Upper lobe of right lung (tissue), 1 donor: ENCODE results near the gene STX7. TPM values are rescaled to one million over a fixed set of nuclear protein-coding genes. Genes with fewer than 3 reads are reported as not detected.
"Not testable (repeated sequence)": the region's sequence is repeated elsewhere in the genome, so short reads cannot be mapped to it uniquely, and the experiment has no call there.

ENCODE experiments used
- ATAC-seq: fragments of 200-7000 bp; cut with Tn5 transposase; one replicate; pipeline ENCODE4 v1.9.1; 2020; ENCODE audit warnings: mild to moderate bottlenecking, moderate library complexity
- DNase-seq: peaks from one replicate; pipeline ENCODE4 v3.0.0-alpha.2; 2020
- H3K27ac ChIP-seq: fragments of 200-600 bp; one replicate; pipeline ENCODE4 v1.8.0; 2022
- H3K27me3 ChIP-seq: fragments of 200-600 bp; one replicate; pipeline ENCODE4 v1.8.0; 2022; ENCODE audit warnings: mild to moderate bottlenecking
- H3K36me3 ChIP-seq: fragments of 200-600 bp; one replicate; pipeline ENCODE4 v1.8.0; 2022
- H3K4me1 ChIP-seq: fragments of 200-600 bp; one replicate; pipeline ENCODE4 v1.8.0; 2022
- H3K4me3 ChIP-seq: fragments of 200-600 bp; one replicate; pipeline ENCODE4 v1.8.0; 2022; ENCODE audit warnings: mild to moderate bottlenecking
- H3K9me3 ChIP-seq: fragments of 200-600 bp; one replicate; pipeline ENCODE4 v1.8.0; 2022
- intact Hi-C: fragments of 100-400 bp; cut with DNase I; formaldehyde crosslinking; loops from one replicate; pipeline ENCODE4 v1.11.0; 2022
- total RNA-seq: library from RNA; stranded (reverse); fragmentation: NEBNext Ultra II Directional; extraction: Animal tissue kit (Norgen Biotek cat#: 25700); gene quantifications from one replicate; pipeline ENCODE4 v1.2.1, GENCODE V29; 2021
- TF ChIP-seq, protein P1 (sequence below): fragments of 200-600 bp; IDR thresholded peaks from one replicate; pipeline ENCODE4 v1.8.0; 2022; ENCODE audit warnings: antibody characterized with exemption
- donor health status: DM: no; HTN: yes; CAD: no; lungs with severe emphysema.

STX7 gene
- total RNA-seq, 1 donor from 2014 or later, result 89.1 TPM

DNA sequence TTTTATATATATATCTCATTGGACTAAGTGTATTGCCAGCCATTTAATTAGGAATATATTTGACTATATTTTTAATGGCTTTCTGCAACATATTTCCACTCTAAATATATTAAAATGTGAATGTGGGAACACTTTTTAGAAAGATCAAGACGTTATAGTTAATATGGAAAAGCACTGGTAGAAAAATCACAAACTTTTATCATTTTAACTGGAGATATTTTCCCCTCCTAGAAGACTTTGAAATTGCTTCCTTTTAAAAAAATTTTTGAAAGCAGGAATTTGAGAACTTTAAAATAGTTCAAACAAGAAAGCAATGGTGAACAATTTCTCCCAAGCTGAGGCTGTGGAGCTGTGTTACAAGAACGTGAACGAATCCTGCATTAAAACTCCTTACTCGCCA lies 25.1 kb upstream of the STX7 start, which contains the start of gene TAAR9:
TSS of gene TAAR9 (plus strand) at position 301 of the 400 bp plus-strand sequence. CDS start at position 314, 13 bp downstream.
- Histone ChIP-seq H3K9me3 (no peaks in the 10 kb centered on the region), H3K27me3 (peaks cover 8% of the 10 kb centered on the region), H3K27ac (no peak within 1 kb of the TSS), H3K4me1 (no peaks in the 10 kb centered on the region), H3K4me3 (no peak within 1 kb of the TSS), H3K36me3 (no peaks in the 10 kb centered on the region)
- DNase-seq (no peak), ATAC-seq (no peak)
- intact Hi-C loops, result no loop called here
- TF ChIP-seq, protein P1, sequence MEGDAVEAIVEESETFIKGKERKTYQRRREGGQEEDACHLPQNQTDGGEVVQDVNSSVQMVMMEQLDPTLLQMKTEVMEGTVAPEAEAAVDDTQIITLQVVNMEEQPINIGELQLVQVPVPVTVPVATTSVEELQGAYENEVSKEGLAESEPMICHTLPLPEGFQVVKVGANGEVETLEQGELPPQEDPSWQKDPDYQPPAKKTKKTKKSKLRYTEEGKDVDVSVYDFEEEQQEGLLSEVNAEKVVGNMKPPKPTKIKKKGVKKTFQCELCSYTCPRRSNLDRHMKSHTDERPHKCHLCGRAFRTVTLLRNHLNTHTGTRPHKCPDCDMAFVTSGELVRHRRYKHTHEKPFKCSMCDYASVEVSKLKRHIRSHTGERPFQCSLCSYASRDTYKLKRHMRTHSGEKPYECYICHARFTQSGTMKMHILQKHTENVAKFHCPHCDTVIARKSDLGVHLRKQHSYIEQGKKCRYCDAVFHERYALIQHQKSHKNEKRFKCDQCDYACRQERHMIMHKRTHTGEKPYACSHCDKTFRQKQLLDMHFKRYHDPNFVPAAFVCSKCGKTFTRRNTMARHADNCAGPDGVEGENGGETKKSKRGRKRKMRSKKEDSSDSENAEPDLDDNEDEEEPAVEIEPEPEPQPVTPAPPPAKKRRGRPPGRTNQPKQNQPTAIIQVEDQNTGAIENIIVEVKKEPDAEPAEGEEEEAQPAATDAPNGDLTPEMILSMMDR, result no peak

DNA sequence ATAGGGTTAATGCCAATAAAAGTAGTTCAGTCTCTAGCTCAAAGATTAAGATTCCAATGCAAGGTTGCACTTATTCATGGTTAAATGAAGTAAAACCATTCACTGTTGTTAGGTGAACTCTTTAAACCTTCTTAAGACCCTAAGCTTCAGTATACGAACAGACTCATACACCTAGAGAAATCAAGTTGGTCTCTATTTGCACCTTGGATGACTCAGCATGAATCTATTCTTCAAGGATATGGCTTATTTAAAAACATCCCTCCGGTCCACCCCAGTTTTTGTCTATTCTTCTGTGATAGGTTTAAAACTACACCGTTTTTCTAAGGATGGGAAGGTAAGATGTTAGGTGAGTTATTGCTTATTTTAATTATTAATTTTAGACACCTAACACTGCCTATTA lies 24.2 kb upstream of the STX7 start:
- DNase-seq, result no peak
- Histone ChIP-seq H3K27me3 (peaks cover 8% of the 10 kb centered on the region), H3K36me3 (no peaks in the 10 kb centered on the region), H3K4me3 (no peak overlapping the region), H3K4me1 (no peaks in the 10 kb centered on the region), H3K27ac (no peak overlapping the region), H3K9me3 (no peaks in the 10 kb centered on the region)
- intact Hi-C loops, result no loop called here
- TF ChIP-seq, protein P1, result no peak
- ATAC-seq, result no peak

DNA sequence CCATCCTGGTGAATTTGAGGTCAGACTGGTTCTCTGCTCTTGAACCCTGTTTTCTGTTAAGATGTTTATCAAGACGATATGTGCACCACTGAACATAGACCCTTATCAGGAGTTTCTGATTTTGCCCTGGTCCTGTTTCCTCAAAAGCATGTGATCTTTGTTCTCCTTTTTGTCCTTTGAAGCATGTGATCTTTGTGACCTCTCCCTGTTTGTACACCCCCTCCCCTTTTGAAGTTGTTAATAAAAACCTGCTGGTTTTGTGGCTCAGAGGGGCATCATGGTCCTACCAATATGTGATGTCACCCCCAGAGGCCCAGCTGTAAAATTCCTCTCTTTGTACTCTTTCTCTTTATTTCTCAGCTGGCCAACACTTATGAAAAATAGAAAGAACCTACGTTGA lies 21.6 kb upstream of the STX7 start:
- intact Hi-C loops, H3K4me3 ChIP-seq, ATAC-seq, H3K27ac ChIP-seq, DNase-seq, H3K36me3 ChIP-seq, H3K9me3 ChIP-seq, H3K4me1 ChIP-seq: not testable (repeated sequence)
- peaks cover 14% of the 10 kb centered on the region for H3K27me3 ChIP-seq

DNA sequence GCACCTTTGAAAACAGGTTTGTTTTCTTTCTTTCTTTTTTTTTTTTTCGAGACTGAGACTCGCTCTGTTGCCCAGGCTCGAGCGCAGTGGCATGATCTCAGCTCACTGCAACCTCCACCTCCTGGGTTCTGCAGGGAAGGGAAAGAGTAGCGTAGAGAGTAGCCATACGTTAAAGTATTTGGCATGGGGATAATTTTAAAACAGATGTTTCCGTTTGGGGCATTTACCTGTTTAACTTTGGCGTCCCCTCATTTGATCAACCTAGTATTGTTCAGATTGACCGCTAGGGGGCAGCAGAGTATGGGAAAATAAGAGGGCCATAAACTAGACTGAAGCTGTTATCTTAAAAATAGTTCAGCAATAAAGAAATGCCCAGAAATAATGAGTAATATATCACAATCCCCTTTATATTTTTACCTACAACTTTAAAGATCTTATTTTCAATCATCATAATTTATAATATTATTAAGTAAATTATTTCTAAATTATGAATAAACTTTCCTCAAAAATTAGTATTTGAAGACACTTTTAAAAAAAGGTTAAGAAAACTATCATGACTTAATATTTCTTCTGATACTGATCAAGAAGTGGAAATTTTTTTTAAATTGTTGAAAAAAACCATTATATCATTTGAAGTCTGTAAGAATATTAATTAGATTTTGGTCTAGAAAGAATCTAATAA lies 17.5 kb upstream of the STX7 start:
- Histone ChIP-seq H3K4me3 (no peak overlapping the region), H3K27ac (no peak overlapping the region), H3K36me3 (no peaks in the 10 kb centered on the region), H3K9me3 (no peaks in the 10 kb centered on the region), H3K27me3 (peaks cover 11% of the 10 kb centered on the region), H3K4me1 (no peaks in the 10 kb centered on the region)
- ATAC-seq (peak; percentile 84), DNase-seq (no peak)
- TF ChIP-seq, protein P1, result peak; percentile 87
- intact Hi-C loops, result no loop called here

DNA sequence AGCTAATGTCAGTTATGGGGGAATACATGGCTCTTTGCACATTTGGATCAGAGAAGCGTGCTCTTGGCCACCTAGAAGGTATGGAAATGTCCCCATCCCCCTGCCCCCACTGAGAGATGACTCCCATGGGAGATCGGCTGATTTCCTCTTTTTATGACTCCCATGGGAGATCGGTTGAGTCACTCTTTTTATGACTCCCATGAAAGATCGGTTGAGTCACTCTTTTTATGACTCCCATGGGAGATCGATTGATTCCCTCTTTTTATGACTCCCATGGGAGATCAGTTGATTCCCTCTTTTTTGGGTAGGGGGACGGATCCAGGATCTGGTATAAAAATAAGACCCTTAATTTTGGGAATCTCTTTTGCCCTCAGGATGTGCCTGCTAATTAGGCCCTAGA lies 14.9 kb upstream of the STX7 start:
- TF ChIP-seq, protein P1, result no peak
- ATAC-seq, result no peak

DNA sequence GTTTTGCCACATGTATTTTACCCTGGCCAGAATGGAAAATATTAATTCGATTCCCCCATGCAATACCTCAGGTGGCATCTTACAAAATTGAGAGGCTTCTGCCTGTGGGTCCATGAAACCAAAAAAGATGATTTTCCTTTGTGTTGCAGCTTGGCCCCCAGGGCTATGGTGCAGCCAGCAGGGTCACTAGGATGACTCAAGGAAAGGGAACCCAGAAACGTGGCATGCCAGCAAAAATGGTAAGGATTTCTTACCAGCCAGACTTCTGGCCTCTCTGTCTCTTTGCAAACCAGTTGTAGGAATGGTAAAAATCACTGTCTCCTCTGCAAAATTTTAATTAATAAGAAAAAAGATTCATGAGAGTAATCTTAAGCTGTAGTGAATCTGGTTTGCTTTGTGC lies 13.5 kb upstream of the STX7 start:
- no peak overlapping the region for H3K27ac ChIP-seq
- TF ChIP-seq, protein P1, result no peak

More for the DNA sequence above, 14.9 kb upstream of the STX7 start:
- Histone ChIP-seq H3K4me1 (no peaks in the 10 kb centered on the region), H3K9me3 (no peaks in the 10 kb centered on the region), H3K27ac (no peak overlapping the region), H3K27me3 (peaks cover 11% of the 10 kb centered on the region), H3K36me3 (no peaks in the 10 kb centered on the region), H3K4me3 (no peak overlapping the region)
- no peak for DNase-seq
- intact Hi-C loops, result no loop called here

More for the DNA sequence above, 13.5 kb upstream of the STX7 start:
- Histone ChIP-seq H3K9me3 (no peaks in the 10 kb centered on the region), H3K27me3 (peaks cover 11% of the 10 kb centered on the region), H3K4me3 (no peak overlapping the region), H3K4me1 (no peaks in the 10 kb centered on the region), H3K36me3 (no peaks in the 10 kb centered on the region)
- ATAC-seq (no peak), DNase-seq (no peak)
- intact Hi-C loops, result no loop called here
